Measurements from ENCODE around the gene AEBP1. TPM values are rescaled to one million over a fixed set of nuclear protein-coding genes. Genes with fewer than 3 reads are reported as not detected.

AEBP1 gene
- total and polyA plus RNA-seq, 2 donors (not counting 1 experiment from before 2014, with no cell fraction given), result 44.4 to 133 TPM

- no peak overlapping the region for H3K4me3 ChIP-seq (replicated peaks in 1 of 4; ENCODE audit: control extremely low read depth in 1 of 4, insufficient read depth in 1 of 4, low read depth in 3 of 4, low read length in 4 of 4)
- no peak overlapping the region for H3K27ac ChIP-seq (ENCODE audit: insufficient read depth, low read length)
- H3K27me3 ChIP-seq (ENCODE audit: control insufficient read depth, insufficient read depth, low read length), result no peaks in the 10 kb centered on the region
- H2AFZ ChIP-seq (ENCODE audit: low read length), result no peak overlapping the region
- H3K79me2 ChIP-seq (ENCODE audit: control insufficient read depth, insufficient read depth, low read length), result no peaks in the 10 kb centered on the region
- peaks cover 31% of the 10 kb centered on the region for H3K4me1 ChIP-seq (ENCODE audit: control insufficient read depth, extremely low read depth, insufficient read depth, low read length)
- no peak overlapping the region for H3K9ac ChIP-seq (ENCODE audit: insufficient read depth, low read length)
- no peak for TF ChIP-seq EZH2 (IDR thresholded peaks at IDR 0.05; ENCODE audit: low read length, missing control alignments)
- TF ChIP-seq CTCF (conservative IDR thresholded peaks at IDR 0.05 in 1 of 2, IDR thresholded peaks at IDR 0.05 in 1 of 2; ENCODE audit: low read depth in 1 of 2, low read length in 2 of 2), result no peak
- H4K20me1 ChIP-seq (ENCODE audit: control insufficient read depth, extremely low read depth, insufficient read depth, low read length), result no peaks in the 10 kb centered on the region
- peaks cover 2% of the 10 kb centered on the region for H3K36me3 ChIP-seq (ENCODE audit: control insufficient read depth, insufficient read depth, low read length)
- no peak for DNase-seq (ENCODE audit: low read depth in 2 of 2)
- no peaks in the 10 kb centered on the region for H3K9me3 ChIP-seq (ENCODE audit: control insufficient read depth, insufficient read depth, low read depth, low read length)
- H3K4me2 ChIP-seq (ENCODE audit: extremely low read depth, insufficient read depth, low read length), result no peak overlapping the region
Measured at GRCh38 chr7:44103566-44103922, 601 bp upstream of the AEBP1 start.

GRCh38 chr7:44104860-44105771 lies 971 bp downstream of the AEBP1 start:
- TF ChIP-seq CTCF (conservative IDR thresholded peaks at IDR 0.05 in 1 of 2, IDR thresholded peaks at IDR 0.05 in 1 of 2; ENCODE audit: low read depth in 1 of 2, low read length in 2 of 2) (no peak), EZH2 (IDR thresholded peaks at IDR 0.05; ENCODE audit: low read length, missing control alignments) (no peak)
- H4K20me1 ChIP-seq (ENCODE audit: control insufficient read depth, extremely low read depth, insufficient read depth, low read length), result no peaks in the 10 kb centered on the region
- H3K79me2 ChIP-seq (ENCODE audit: control insufficient read depth, insufficient read depth, low read length), result no peaks in the 10 kb centered on the region
- H2AFZ ChIP-seq (ENCODE audit: low read length), result no peak overlapping the region
- peak; percentile 64 for DNase-seq (ENCODE audit: low read depth in 2 of 2)
- H3K4me2 ChIP-seq (ENCODE audit: extremely low read depth, insufficient read depth, low read length), result peak overlapping the region; percentile 81
- H3K36me3 ChIP-seq (ENCODE audit: control insufficient read depth, insufficient read depth, low read length), result peaks cover 13% of the 10 kb centered on the region
- peak overlapping the region; percentile 35 to 87 (median 54) for H3K4me3 ChIP-seq (replicated peaks in 1 of 4; ENCODE audit: control extremely low read depth in 1 of 4, insufficient read depth in 1 of 4, low read depth in 3 of 4, low read length in 4 of 4)
- H3K9ac ChIP-seq (ENCODE audit: insufficient read depth, low read length), result peak overlapping the region; percentile 68
- no peaks in the 10 kb centered on the region for H3K9me3 ChIP-seq (ENCODE audit: control insufficient read depth, insufficient read depth, low read depth, low read length)
- no peaks in the 10 kb centered on the region for H3K27me3 ChIP-seq (ENCODE audit: control insufficient read depth, insufficient read depth, low read length)
- peak overlapping the region; percentile 63 for H3K27ac ChIP-seq (ENCODE audit: insufficient read depth, low read length)
- H3K4me1 ChIP-seq (ENCODE audit: control insufficient read depth, extremely low read depth, insufficient read depth, low read length), result peaks cover 27% of the 10 kb centered on the region

GRCh38 chr7:44105832-44106231 lies 1.7 kb downstream of the AEBP1 start:
- Histone ChIP-seq H2AFZ (ENCODE audit: low read length) (no peak overlapping the region), H3K79me2 (ENCODE audit: control insufficient read depth, insufficient read depth, low read length) (no peaks in the 10 kb centered on the region), H3K27ac (ENCODE audit: insufficient read depth, low read length) (peak overlapping the region; percentile 1), H3K9me3 (ENCODE audit: control insufficient read depth, insufficient read depth, low read depth, low read length) (no peaks in the 10 kb centered on the region), H3K27me3 (ENCODE audit: control insufficient read depth, insufficient read depth, low read length) (no peaks in the 10 kb centered on the region), H3K4me3 (replicated peaks in 1 of 4; ENCODE audit: control extremely low read depth in 1 of 4, insufficient read depth in 1 of 4, low read depth in 3 of 4, low read length in 4 of 4) (peak overlapping the region; percentile 13 to 87 (median 45)), H3K9ac (ENCODE audit: insufficient read depth, low read length) (peak overlapping the region; percentile 23), H4K20me1 (ENCODE audit: control insufficient read depth, extremely low read depth, insufficient read depth, low read length) (no peaks in the 10 kb centered on the region), H3K4me2 (ENCODE audit: extremely low read depth, insufficient read depth, low read length) (peak overlapping the region; percentile 75), H3K4me1 (ENCODE audit: control insufficient read depth, extremely low read depth, insufficient read depth, low read length) (peaks cover 24% of the 10 kb centered on the region), H3K36me3 (ENCODE audit: control insufficient read depth, insufficient read depth, low read length) (peaks cover 16% of the 10 kb centered on the region)
- no peak for TF ChIP-seq EZH2 (IDR thresholded peaks at IDR 0.05; ENCODE audit: low read length, missing control alignments)
- TF ChIP-seq CTCF (conservative IDR thresholded peaks at IDR 0.05 in 1 of 2, IDR thresholded peaks at IDR 0.05 in 1 of 2; ENCODE audit: low read depth in 1 of 2, low read length in 2 of 2), result no peak
- DNase-seq (ENCODE audit: low read depth in 2 of 2), result no peak

Measured in fibroblast of lung (primary cell).